Measurements from ENCODE around the gene ATXN2.

ATXN2 gene

DNA sequence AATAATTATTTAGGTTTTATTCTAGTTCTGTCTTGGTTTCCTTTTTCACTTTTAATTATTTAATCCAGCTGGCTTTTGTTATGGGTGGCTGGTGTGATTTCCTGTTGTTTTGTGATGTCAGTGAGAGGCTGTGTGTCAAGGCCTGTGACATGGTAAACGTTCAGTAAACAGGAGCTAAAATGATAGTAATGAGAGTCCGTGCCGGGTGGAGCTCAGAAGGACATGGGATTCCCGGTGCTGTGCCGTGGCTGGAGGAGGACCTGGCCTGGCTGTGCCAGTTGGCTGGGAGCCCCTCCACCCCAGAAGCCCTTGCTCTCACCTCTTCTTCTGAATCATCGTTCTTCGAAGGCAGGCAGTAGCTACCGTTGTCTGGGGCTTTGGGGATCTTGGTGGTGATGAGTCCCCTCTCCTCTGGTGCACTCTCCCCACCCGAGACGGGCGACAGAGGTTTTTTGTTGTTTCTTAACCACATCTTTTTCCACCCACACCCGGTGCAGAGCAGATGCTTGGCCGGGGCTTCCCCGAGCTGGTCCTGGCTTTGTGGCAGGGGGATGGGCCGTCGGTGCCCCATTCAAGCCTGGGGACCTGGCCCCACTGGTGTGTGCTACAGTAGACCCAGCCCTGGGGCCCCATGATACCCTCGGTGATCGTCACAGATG, 164.3 kb downstream of the ATXN2 start:
- TF ChIP-seq GATA3 (IDR thresholded peaks at IDR 0.05; ENCODE audit: low read depth, low read length) (no peak), GATA2 (IDR thresholded peaks at IDR 0.05; ENCODE audit: low read depth, low read length) (no peak)

DNA sequence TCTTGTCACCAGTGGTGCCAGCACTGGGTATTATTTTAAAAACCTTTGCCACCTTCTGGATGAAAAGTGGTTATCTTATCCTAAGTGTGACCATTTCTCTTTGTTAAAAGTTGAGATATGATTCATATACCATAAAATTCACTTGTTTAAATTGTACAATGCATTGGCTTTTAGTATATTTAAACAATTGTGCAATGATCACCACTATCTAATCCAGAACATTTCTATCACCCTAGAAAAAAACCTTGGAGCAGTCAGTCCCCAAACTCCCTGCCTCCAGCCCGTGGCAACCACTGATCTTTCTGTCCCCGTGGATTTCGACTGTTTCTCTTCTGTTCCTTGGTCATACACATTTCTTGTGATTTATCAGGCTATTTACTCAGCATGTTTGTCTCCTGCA, 165.1 kb downstream of the ATXN2 start:
- TF ChIP-seq GATA2 (IDR thresholded peaks at IDR 0.05; ENCODE audit: low read depth, low read length) (no peak), GATA3 (IDR thresholded peaks at IDR 0.05; ENCODE audit: low read depth, low read length) (no peak)

DNA sequence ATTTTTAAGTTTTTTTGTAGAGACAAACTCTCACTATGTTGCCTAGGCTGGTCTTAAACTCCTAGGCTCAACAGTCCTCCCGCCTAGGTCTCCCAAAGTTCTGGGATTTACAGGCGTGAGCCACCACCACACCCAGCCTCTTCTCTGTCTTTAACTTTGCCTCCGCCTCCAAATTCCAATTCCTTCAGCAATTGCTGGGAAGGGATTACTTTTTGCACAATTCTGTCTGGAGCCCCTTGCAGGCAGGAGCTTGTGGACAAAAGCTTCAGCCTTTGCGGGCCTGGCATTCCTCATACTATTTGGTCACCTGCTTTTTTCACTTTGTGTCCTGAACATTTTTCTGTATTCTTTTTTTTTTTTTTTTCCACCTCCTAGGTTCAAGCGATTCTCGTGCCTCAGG, 167.3 kb downstream of the ATXN2 start:
- TF ChIP-seq GATA2 (IDR thresholded peaks at IDR 0.05; ENCODE audit: low read depth, low read length) (no peak), GATA3 (IDR thresholded peaks at IDR 0.05; ENCODE audit: low read depth, low read length) (no peak)

DNA sequence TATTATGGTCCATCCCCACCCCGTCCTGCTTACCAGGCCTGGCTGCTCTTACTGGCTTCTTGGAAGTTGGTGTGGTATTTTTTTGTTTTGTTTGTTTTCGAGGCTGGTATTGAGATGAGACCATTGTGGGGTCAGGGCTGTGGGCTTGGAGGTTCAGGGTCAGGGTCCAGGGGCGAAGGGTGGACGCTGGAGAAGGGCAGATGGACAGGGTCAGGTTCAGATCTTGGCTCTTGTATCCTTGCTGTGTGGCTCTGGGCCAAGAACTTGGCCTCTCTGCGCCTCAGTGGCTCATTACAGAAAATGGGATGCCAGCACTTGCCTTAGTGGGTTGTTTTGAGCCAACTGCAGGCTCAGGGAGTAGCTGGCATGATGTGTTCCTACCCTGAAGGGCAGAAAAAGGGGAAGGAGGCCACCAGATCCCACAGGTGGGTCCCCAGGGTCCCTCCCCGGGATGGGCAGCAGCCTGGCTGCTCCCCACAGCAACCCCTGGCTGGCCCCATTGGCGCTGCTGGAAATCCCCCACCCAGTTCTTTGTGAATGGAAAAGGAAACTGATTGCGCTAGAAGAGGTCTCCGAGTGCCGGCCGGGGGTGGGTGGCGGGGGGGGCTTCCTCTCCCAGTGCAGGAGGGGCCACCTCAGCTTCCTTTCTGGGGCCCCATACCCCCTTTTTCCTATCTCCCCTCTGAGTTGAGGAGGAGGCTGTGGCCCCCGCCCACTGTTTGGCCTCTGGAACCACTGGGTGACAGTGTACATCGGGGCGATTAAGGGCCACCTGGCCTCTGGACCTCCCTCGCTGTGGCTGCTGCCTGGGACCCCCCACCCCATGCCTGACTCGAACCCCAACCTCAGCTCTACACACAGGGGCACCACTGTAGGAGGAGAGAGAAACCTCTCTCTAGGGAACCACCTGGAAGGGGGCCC, 168.4 kb downstream of the ATXN2 start:
- TF ChIP-seq GATA2 (IDR thresholded peaks at IDR 0.05; ENCODE audit: low read depth, low read length) (no peak), GATA3 (IDR thresholded peaks at IDR 0.05; ENCODE audit: low read depth, low read length) (no peak)

DNA sequence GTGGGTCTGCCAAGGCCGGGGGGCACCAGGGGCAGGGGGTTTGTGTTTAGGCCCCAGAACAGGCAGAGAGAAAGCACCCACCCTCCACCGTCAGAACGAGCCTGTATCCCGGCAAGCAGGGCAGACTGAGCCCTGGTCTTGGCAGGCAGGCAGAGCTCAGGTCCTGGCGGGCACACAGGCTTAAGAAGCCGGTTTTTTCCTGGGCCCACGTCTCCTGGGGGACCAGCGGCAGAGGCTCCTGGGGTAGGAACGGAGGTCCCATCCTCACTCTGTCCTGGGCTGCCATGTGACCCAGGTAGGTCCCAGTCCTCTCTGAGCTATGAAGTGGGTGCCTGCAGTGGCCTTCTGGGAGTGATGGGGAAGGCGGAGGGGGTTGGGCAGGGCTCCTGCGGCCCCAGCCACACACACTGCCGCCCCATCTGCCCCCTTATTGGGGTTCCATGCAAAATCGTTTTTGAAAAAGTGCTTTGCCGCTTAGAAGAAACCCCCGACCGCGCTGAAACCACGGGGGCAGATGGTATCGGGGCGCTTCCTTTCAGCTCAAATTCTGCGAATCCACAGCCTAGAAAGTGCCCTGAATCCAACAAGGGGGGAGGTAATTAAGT, 169.2 kb downstream of the ATXN2 start:
- TF ChIP-seq GATA3 (IDR thresholded peaks at IDR 0.05; ENCODE audit: low read depth, low read length) (no peak), GATA2 (IDR thresholded peaks at IDR 0.05; ENCODE audit: low read depth, low read length) (no peak)

DNA sequence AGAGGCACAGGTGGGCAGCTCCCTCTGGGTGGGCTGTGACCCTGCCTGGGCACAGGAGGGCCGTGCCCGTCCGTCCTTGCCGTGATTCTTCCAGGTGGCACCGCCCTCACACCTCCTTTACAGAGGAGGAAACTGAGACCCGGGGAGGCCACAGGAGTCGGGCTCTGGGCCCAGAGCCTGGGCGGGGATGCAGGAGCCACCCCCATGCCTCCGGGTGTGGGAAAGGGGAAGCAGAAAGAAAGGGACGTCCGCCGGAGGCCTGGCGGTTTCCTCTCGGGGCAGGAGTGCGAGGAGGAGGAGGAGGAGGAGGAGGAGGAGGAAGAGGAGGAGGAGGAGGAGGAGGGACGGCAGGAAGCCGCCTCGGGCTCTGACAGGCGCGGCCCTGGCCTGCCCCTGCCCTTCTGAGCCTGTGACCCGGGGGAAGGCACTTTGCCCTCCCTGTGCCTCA, 170.4 kb downstream of the ATXN2 start:
- TF ChIP-seq GATA2 (IDR thresholded peaks at IDR 0.05; ENCODE audit: low read depth, low read length) = no peak
- no peak for TF ChIP-seq GATA3 (IDR thresholded peaks at IDR 0.05; ENCODE audit: low read depth, low read length)

DNA sequence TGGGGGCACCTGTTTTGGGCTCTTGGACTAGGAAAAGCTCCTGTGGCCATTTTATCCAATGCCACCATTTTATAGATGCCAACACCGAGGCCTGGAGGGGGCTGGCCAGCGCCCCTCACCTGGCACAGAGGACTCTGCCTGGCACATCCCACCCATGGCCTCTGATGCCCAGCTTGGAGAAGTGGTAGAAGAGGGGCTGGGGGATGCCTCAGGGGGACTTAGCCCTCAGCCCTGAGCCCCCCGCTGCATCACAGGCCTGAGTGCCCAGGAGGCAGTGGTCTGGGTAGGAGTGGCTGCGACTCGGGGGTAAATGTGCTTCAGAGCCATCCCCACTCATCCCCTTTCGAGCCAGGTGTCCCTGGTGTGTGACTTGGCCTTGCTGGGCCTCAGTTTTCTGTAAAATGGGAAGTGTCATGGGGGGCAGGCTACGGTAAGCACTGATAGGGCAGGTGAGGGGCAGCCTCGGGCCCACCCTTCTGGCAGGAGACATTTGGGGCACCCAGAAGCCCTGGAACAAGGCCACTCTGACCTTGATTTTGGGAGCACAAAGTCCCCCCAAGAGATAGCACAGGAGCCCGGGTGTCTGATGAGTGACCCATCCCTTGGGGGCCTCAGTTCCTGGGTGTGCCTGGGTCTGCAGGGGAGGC, 170.9 kb downstream of the ATXN2 start:
- no peak for TF ChIP-seq GATA2 (IDR thresholded peaks at IDR 0.05; ENCODE audit: low read depth, low read length)
- no peak for TF ChIP-seq GATA3 (IDR thresholded peaks at IDR 0.05; ENCODE audit: low read depth, low read length)

DNA sequence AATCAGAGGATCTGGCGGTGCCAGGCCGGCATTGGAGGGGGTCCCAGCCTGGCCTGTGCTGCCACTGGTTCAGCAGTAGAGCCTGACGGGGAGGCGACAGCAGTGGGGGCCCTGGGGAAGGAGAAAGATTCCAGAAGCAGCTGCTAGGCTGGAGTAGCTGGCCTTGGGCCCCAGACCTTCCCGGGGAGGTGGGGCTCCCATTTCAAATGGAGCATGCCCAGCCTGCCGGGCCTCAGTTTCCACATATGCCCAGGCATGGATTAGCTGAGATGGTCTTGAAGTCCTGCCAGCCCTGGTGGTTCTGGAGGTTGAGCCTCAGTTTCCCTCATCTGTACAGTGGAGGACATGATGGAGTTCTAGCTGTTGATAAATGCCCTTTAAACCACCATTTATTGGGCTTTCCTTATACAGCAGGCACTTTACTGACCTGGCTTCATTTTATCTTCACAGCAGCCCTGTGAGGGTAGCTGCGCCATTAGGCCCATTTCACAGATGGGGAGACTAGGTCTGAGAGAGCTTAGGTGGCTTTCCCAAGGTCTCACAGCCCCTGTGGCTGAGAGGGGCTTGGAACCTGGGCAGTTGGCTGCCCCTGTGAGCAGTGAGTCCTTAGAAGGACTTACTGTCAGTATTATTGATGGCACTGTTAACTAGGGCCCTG, 171.6 kb downstream of the ATXN2 start:
- no peak for TF ChIP-seq GATA3 (IDR thresholded peaks at IDR 0.05; ENCODE audit: low read depth, low read length)
- TF ChIP-seq GATA2 (IDR thresholded peaks at IDR 0.05; ENCODE audit: low read depth, low read length) = no peak

DNA sequence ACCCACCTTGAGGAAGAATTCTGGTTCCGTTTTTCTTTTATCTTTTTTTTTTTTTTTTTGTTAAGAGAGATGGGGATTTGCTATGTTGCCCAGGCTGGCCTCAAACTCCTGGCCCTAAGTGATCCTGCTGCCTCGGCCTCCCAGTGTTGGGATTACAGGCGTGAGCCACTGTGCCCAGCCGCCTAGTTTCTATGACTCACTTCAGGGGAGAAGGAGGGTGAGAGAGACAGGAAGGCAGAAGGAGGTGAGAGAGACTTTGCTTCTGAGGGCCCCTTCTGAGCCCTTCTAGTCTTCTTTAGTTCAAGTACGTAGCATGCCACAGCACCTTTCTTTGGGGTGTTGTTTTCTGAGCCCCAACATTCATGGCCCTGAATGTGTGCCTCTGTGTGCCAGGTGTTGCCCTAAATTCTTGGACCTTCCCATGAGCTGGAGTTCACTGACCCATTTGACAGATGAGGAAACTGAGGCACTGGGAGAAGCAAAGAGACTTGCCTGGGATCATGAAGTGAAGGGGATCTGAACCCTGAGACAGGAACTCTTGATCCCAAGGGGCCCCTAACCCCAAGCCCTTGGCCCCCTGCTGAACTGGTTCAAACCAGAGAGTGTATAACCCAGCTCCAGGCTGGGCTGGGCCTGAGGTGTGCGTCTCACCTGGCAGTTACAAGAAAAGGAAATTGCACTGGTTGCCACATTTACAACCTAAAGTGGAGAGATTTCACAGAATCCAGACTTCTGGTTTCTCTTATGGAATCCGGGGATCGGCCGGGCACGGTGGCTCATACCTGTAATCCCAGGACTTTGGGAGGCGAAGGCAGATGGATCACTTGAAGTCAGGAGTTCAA, 172.6 kb downstream of the ATXN2 start:
- TF ChIP-seq GATA2 (IDR thresholded peaks at IDR 0.05; ENCODE audit: low read depth, low read length) = no peak
- TF ChIP-seq GATA3 (IDR thresholded peaks at IDR 0.05; ENCODE audit: low read depth, low read length) = no peak

DNA sequence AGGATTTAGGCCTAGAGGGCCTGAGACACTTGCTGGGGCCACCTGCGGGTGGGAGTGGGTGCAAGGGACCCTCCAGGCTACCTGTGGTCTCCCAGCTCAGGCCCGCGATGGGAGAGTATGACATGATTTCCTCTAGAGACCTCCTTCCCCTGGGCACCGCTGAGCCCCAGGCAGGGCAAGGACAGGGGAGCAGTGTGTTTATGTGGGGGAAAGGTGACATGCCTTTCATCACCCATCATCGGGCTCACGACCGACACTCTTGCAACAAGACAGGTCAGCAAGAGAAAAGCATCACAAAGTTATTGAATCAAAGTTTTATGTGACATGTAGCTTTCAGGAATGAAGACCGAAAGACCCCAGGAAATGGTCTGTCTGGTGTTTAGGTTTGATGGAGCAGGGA, 173.5 kb downstream of the ATXN2 start:
- TF ChIP-seq GATA2 (IDR thresholded peaks at IDR 0.05; ENCODE audit: low read depth, low read length) (no peak), GATA3 (IDR thresholded peaks at IDR 0.05; ENCODE audit: low read depth, low read length) (no peak)

DNA sequence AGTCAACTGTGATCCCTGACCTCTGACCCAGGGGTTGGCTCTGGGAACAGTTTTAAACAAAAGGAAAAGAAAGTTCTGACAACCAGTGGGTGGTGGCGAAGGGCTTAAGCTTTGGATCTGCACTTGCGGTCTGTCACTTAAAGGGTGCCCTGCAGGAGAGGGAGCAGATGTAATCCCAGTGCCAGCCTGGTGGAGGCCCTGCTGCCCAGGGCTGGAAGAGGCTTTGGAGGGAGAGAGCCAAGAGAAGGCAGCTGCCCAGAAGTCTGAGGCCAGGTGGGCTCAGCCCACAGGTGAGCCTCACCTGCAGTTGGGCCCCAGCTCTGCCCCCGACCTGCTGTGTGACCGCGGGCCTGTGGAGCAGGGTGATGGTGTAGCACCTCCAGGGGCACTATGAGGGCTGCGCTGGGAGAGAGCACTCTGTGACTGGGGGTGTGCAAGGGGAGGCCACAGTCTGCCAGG, 174.3 kb downstream of the ATXN2 start:
- no peak for TF ChIP-seq GATA3 (IDR thresholded peaks at IDR 0.05; ENCODE audit: low read depth, low read length)
- TF ChIP-seq GATA2 (IDR thresholded peaks at IDR 0.05; ENCODE audit: low read depth, low read length) = no peak

DNA sequence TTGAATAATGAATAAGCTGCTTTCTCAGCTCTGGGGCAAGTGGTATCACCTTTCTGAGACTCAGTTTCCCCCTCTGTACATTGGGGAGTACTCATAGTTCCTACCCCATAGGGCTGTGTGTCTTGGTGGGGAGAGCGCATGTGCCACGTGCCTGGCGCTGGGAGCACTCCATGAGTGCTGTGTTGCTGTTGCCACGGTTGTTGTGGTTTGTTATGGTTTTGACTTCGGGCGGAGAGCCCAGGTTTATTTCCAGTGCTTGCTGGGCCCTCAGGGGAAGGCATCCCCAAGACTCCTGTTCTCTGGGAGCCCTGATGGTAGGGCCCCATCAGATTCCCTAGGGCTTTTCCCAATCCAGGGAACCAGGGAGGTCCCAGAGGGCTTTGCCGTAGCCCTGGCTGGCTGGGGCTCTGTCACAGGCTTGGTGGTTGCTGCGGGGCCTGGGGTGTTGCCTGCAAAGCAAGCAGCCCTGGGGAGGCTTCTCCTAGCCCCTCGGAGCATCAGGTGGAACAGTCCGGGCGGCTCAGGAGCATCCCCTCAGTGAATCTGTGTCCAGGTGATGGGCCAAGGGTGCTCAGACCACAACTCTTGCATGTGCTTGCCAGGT, 174.8 kb downstream of the ATXN2 start:
- TF ChIP-seq GATA2 (IDR thresholded peaks at IDR 0.05; ENCODE audit: low read depth, low read length) = no peak
- TF ChIP-seq GATA3 (IDR thresholded peaks at IDR 0.05; ENCODE audit: low read depth, low read length) = no peak
